Ovary (tissue), 9 donors: ENCODE results near the gene CNTNAP5. TPM values are rescaled to one million over a fixed set of nuclear protein-coding genes. Genes with fewer than 3 reads are reported as not detected.

Experiments
- DNase-seq, 5 donors: peaks; one replicate each; pipeline ENCODE4 v3.0.0-alpha.2; 2019 to 2020
- H3K27ac ChIP-seq, 2 donors: fragments of 200-600 bp; one replicate each; pipeline versions ENCODE4 v1.5.1 to v1.8.0; 2019 to 2022
- H3K27me3 ChIP-seq: fragments of 200-600 bp; one replicate; pipeline ENCODE4 v1.8.0; 2022
- H3K36me3 ChIP-seq: fragments of 200-600 bp; sonication (generic); one replicate; pipeline ENCODE4 v1.5.1; 2019
- H3K4me1 ChIP-seq: one replicate; pipeline ENCODE4 v1.8.1; 2013; ENCODE audit warnings: mild to moderate bottlenecking, moderate library complexity; ENCODE audit not compliant: insufficient read depth
- H3K4me3 ChIP-seq: fragments of 200-600 bp; sonication (generic); one replicate; pipeline ENCODE4 v1.5.1; 2017
- H3K9me3 ChIP-seq, 2 donors: fragments of 200-600 bp in 1 of 2; sonication (generic) in 1 of 2; one replicate each; pipeline versions ENCODE4 v1.5.1 to v1.8.1; 2013 to 2019; ENCODE audit warnings: mild to moderate bottlenecking in 1 of 2, moderate library complexity in 1 of 2
- EP300 ChIP-seq: sonication (generic); formaldehyde crosslinking; IDR thresholded peaks from one replicate; pipeline ENCODE4 v1.6.1; 2017; ENCODE audit warnings: antibody characterized with exemption
- POLR2A ChIP-seq: fragments of 450-650 bp; IDR thresholded peaks from one replicate; pipeline ENCODE4 v1.6.1; 2017; ENCODE audit warnings: antibody characterized with exemption, mild to moderate bottlenecking, moderate library complexity
- WGBS, 3 donors: extraction: QIAGEN DNeasy Blood & Tissue Kit in 1 of 3; methylation state at CpG; one replicate each; pipeline versions ENCODE4 v1.1.5 to v1.1.7; 2013 to 2017; 5-methylcytosine and 5-hydroxymethylcytosine counted together
- intact Hi-C, 4 donors: fragments of 100-400 bp; cut with DNase I; formaldehyde crosslinking; loops; one replicate each; pipeline versions ENCODE4 v1.11.0 to v1.15.1; 2022 to 2023
- polyA plus RNA-seq, 2 donors: library from polyadenylated mRNA; stranded (reverse); fragments of 200-250 nt in 1 of 2; fragments of 350-450 nt in 1 of 2; fragmentation: Illumina TruSeq in 1 of 2; extraction: RNeasy Lipid Tissue Mini Kit (QIAGEN cat#74804) in 1 of 2; gene quantifications; one replicate each; pipeline ENCODE4 v1.2.3, GENCODE V29; 2013 to 2014
- total RNA-seq, 7 donors: library from RNA; depleted of rRNA in 2 of 7; stranded (reverse); fragments of >200 nt in 2 of 7; fragmentation: NEBNext Ultra II Directional in 3 of 7; extraction: Animal tissue kit (Norgen Biotek cat#: 25700) in 3 of 7; gene quantifications; one replicate each; pipeline versions ENCODE4 v1.1.0 to v1.2.4, GENCODE V29; 2016 to 2023
- TF ChIP-seq, protein P1 (sequence below), 3 donors: fragments of 450-650 bp in 2 of 3; fragments of 200-600 bp in 1 of 3; IDR thresholded peaks; one replicate each; pipeline versions ENCODE4 v1.5.1 to v1.8.0; 2016 to 2022; ENCODE audit warnings: antibody characterized with exemption in 3 of 3, mild to moderate bottlenecking in 1 of 3
- donor health status: DM: no; HTN: no; CAD: no; lungs with moderate emphysema.
- donor health status: DM: no; HTN: no; CAD: no.
- donor health status: Bipolar disorder and iron deficiency.
- donor health status: DM: yes; HTN: yes; CAD: no.
- donor health status: DM: no; HTN: no; CAD: no.
- donor health status: DM: yes; HTN: yes; CAD: no.

The CNTNAP5 gene
- total and polyA plus RNA-seq, 9 donors = not detected

DNA sequence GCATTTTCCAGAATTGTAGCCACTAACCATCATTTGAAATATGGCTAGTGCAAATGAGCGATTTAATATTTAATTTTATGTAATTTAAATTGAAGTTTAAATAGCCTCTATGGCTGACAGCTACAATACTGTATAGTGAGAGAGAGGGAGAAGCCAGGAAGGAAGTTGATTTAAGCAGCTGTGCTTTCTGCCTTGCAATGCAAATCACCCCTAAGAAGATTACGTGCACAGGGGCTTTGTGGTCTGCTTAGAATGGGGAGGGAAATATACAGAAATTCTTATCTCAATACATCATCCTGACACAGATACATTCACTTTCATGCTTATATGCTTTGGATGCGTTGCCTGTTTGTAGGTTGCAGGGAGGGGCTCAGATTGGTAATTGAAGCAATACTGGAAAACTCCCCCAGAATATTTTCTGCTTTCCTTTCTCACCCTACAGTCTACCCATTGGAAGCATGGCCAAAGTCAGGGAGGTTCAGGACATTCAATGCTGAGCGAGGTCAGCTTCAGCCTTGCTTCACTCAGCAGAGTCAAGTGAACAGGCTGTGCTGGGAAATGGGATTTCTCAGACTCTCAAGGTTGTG, 674.0 kb downstream of the CNTNAP5 start:
- intact Hi-C loops = no loop called here
- 60 to 67% (median 66%) methylated on average over 3 to 4 of the region's 4 CpGs for WGBS, 3 donors
- Histone ChIP-seq H3K27me3 (no peaks in the 10 kb centered on the region), H3K36me3 (no peaks in the 10 kb centered on the region), H3K9me3 (no peaks in the 10 kb centered on the region), H3K4me1 (no peaks in the 10 kb centered on the region), H3K4me3 (no peak overlapping the region), H3K27ac (no peak overlapping the region)
- DNase-seq = no peak
- TF ChIP-seq POLR2A (no peak), EP300 (no peak)
- TF ChIP-seq, protein P1, sequence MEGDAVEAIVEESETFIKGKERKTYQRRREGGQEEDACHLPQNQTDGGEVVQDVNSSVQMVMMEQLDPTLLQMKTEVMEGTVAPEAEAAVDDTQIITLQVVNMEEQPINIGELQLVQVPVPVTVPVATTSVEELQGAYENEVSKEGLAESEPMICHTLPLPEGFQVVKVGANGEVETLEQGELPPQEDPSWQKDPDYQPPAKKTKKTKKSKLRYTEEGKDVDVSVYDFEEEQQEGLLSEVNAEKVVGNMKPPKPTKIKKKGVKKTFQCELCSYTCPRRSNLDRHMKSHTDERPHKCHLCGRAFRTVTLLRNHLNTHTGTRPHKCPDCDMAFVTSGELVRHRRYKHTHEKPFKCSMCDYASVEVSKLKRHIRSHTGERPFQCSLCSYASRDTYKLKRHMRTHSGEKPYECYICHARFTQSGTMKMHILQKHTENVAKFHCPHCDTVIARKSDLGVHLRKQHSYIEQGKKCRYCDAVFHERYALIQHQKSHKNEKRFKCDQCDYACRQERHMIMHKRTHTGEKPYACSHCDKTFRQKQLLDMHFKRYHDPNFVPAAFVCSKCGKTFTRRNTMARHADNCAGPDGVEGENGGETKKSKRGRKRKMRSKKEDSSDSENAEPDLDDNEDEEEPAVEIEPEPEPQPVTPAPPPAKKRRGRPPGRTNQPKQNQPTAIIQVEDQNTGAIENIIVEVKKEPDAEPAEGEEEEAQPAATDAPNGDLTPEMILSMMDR (IDR thresholded peaks at IDR 0.05) = no peak

DNA sequence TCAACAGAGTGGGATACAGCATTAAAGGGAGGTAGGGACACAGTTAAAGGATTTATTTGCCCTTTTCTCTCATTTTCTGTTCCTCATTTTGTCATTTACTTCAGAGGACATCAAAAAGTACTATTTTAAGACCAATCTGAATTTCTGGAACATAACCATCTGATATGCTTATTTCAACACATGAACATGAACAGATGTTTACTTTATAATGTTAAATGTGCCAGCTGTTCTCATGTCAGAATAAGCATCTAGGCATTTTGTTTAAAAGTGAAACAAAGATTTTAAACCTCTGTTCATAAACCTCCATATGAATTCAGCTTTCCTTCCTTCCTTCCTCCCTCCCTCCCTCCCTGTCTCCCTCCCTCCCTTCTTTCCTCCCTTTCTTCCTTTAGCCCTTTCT, 677.7 kb downstream of the CNTNAP5 start:
- no peaks in the 10 kb centered on the region for H3K9me3 ChIP-seq
- TF ChIP-seq POLR2A (no peak), EP300 (no peak)
- TF ChIP-seq, protein P1 (IDR thresholded peaks at IDR 0.05) = no peak
- intact Hi-C loops = no loop called here

DNA sequence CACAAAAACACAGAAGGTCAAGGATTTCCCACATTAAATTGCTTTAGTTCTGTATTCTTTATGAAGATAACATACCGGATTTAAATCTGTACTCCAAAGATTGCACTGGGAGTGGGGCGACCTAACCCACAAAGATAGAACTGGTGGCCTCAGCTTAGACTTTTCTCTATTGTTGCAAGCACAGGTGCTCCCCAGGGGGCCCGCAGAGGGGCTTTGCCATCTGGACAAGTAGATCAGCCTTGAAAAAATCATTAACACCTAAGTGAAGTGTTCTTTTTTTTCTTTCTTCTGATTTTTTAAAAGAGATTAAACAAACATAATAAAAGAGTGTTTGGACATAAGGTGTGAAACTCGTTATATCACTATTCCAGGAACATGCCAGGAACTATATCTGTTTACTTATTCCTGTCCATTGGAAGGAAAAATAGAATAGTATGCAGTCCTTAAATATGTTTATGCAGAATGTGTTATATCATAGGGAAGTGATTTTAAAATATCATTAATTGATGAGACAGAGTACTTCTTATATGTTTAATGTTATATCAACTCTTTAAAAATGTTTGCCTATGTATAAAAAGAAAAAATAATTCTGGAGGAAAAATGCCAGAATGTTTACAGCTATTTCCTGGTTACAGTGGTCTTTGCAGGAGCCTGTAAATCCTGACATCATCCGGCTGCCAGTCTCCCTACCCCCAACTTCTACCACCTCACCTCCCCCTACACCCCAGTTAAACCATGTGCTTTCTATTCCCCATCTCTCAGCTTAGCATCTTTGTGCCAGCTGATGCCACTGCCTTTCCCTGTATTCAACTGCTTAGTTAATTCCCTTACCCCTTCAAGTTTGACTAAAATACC, 679.2 kb downstream of the CNTNAP5 start:
- intact Hi-C loops = no loop called here
- WGBS, 3 donors = 38 to 47% (median 41%) methylated on average over 5 of the region's 5 CpGs
- Histone ChIP-seq H3K27me3 (no peaks in the 10 kb centered on the region), H3K4me3 (no peak overlapping the region), H3K36me3 (no peaks in the 10 kb centered on the region), H3K27ac (no peak overlapping the region), H3K4me1 (no peaks in the 10 kb centered on the region), H3K9me3 (no peaks in the 10 kb centered on the region)
- no peak for DNase-seq
- TF ChIP-seq POLR2A (no peak), EP300 (no peak)
- TF ChIP-seq, protein P1 (IDR thresholded peaks at IDR 0.05) = no peak

More for the DNA sequence above, 677.7 kb downstream of the CNTNAP5 start:
- no peaks in the 10 kb centered on the region for H3K4me1 ChIP-seq
- H3K36me3 ChIP-seq = no peaks in the 10 kb centered on the region
- no peaks in the 10 kb centered on the region for H3K27me3 ChIP-seq
- no peak overlapping the region for H3K27ac ChIP-seq
- DNase-seq = no peak
- no peak overlapping the region for H3K4me3 ChIP-seq

DNA sequence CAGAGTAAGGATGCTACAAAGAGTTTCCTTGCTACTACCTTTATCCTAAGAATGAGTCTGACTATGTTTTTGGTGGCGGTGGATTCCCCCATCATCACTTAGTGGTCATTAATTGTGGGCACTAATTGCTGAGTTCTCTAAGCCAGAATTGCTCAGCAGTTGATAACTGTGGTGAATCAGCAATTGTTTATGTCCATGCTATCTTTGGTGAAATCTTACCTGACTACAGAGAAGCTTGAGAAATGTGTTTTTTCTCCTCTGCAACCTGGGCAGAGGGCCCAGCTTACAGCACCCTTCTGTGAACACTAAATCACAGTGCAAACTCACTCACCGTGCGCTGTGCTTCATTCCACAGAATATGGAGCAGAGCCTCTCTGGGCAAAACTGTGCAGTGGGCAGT, 683.6 kb downstream of the CNTNAP5 start:
- no peak overlapping the region for H3K4me3 ChIP-seq
- H3K27me3 ChIP-seq = no peaks in the 10 kb centered on the region
- 63 to 85% (median 72%) methylated on average over 3 of the region's 3 CpGs for WGBS, 3 donors
- no peak for DNase-seq
- H3K9me3 ChIP-seq = no peaks in the 10 kb centered on the region
- H3K27ac ChIP-seq = no peak overlapping the region
- no peaks in the 10 kb centered on the region for H3K4me1 ChIP-seq
- intact Hi-C loops = no loop called here
- no peak for TF ChIP-seq POLR2A
- TF ChIP-seq EP300 = no peak
- TF ChIP-seq, protein P1 (IDR thresholded peaks at IDR 0.05) = no peak
- H3K36me3 ChIP-seq = no peaks in the 10 kb centered on the region
